Activated T-cell treated with anti-CD3 and anti-CD28 coated beads for 24 hours (primary cell): Measurements from ENCODE around the gene TECPR1.

Source experiments
- DNase-seq: peaks from one replicate; pipeline ENCODE4 v3.0.0-alpha.2; 2020; ENCODE audit warnings: low read depth

The TECPR1 gene

DNA sequence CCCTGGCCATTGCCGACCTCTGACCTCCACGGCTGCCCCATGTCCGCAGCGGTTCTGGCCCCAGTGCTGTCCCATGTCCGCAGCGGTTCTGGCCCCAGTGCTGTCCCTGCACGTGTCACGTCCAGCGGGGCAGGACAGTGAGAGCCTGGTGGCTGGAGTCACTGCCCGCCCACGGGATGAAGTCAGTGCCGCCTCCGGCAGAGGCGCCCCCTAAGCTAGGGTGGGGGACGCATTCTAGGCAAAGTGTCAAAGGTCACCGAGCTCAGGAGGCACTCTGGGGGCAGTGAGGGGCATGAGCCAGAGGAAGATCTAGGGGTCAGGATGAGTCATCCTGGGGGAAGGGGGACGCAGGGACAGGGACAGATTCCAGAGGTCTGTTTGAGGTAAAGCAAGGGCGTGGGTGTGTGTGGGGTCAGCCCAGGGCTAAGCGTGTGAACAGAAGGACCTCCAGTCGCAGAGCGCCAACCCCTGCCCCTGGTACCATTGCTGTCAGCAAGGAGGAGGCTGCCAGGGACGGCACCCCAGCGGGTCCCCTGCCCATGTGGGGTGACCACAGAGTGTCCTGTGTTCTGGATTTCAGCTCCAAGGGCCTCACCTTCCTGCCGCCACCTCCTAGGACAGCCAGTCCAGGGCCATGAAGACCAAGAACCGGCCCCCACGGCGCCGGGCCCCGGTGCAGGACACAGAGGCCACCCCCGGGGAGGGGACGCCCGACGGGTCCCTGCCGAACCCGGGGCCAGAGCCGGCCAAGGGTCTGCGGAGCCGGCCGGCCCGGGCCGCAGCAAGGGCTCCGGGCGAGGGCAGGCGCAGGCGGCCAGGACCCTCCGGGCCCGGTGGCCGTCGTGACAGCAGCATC, 40.1 kb downstream of the TECPR1 start:
- no peak for DNase-seq

DNA sequence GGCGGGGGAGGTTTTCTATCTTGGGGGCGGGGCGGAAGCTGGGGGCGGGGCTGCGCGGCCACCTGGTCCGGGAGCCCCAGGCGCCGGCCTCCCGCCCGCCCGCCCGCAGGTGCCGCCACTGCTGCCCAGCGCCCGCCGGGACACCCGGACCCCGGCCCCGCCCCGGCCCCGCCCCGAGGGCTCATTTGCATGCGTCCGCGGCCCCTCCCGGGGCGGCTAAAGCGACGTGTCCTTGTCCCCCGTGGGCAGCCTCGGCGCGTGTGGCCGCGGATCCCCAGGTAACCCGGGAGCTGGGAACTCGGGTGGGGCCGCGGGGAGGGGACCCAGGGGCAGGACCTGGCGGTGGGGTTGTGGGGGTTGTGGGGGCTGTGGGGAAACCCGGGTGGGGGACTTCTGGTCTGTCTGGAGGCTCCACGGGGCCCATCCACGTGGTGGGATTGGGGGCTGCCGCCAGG, 40.8 kb downstream of the TECPR1 start, which contains the start of gene BHLHA15:
Gene BHLHA15, plus strand, starts transcription at position 219 of the 455 bp plus-strand sequence. CDS start 871 bp downstream, outside the sequence.
- no peak for DNase-seq

DNA sequence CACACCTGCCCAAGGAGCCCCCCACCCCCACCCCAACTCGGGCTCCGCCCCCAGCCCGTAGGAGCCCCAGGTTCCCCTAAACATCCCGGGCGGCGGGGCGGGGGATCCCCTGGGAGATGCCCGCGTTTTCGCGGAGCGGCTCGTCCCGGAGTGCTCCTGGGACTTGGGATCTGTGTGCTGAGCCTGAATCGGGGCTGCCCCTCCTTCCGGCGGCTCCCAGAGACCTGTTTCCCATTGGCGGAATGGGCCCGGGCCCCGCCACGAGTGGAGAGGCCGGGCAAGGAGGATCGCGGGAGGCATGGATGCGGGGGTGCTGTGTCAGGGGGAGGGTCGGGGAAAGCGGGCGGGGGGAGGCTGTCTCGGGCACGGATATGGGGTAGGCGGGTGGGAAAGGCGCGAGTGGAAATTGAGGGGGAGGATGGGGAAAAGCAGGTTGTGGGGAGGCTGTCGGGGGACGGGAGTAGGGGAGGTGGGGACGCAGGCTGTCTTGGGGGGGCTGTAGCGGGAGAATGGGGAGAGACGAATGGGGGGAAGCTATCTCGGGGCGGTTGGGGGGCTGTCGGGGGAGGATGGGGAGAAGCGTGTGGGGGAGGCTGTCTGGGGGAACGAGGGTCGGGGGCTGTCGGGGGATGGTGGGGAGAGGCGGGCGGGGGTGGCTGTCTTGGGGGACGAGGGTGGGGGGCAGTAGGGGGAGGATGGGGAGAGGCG, 41.4 kb downstream of the TECPR1 start:
- no peak for DNase-seq

DNA sequence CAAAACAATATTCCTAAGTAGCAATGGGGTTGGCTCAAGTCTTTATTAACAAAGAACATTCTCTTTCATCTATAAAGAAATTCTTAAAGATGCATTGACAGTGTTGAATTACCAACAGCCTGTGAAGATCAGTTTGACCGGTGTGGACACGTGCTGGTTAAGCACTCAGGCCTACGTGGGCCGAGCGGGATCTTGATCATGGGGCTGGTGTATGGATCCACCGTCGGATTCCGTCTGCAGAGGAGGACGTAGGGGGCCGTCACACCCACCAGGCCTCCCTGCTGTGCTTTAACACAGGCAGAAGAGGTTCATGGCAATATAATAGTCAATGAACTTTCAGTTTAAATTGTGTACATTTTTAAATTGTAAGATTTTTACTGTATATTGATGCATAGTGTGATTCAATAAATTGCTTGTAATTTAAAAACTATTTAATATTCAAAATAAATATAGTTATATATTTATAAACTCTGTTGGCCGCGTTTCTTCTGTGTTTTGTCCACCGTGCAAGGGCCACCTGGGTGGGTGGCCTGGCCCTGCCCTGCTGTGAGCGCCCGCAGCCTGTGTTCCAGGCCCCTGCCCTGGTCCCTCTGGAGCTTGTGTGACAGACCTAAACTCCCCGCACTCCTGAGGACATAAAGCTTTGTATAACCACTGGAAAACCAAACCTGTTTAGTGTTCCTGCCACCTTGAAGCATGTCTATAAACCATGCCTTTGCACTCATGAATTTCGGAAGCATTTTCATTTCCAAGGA, 42.7 kb downstream of the TECPR1 start:
- no peak for DNase-seq

DNA sequence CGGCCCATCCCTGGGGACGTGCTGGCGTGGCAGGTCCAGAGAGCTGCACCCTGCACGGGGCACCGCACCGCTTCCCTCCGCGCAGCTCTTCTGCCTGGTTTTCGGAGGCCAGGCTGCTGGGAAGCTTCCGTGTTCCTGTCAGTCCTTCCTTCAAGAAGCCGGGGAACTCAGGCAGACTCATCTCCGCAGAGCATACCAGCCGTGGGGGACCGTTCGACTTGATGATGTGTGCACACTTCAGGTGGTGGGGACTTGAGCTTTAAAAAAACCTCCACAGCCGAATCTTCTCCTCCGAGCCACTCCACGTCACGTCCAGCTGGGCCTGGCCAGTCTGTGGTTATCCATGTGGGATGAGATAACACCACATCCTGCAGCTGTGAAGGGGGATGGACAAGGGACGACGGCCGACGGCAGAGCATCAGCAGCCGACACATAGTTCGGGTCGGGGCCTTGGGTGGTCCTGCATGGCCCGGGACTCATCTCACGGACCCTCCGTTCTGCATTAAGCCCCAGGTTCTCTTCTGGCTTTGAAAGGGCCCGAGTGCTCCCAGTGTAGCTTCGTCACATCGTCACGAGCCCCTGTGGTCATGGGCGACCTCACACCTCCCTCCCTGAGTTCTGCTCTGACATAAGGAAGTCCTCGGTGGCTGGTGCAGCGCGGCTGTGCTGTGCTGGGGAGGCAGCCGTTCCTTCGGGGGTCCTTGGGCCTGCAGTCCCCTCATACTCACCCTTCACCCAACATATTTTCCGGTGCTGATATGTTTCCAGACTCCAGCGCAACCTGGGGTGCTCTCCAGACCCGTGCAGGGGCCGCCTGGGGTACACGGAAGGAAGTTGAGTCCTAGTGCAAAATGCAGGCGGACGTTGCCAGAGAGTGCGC, 45.3 kb downstream of the TECPR1 start:
- no peak for DNase-seq

DNA sequence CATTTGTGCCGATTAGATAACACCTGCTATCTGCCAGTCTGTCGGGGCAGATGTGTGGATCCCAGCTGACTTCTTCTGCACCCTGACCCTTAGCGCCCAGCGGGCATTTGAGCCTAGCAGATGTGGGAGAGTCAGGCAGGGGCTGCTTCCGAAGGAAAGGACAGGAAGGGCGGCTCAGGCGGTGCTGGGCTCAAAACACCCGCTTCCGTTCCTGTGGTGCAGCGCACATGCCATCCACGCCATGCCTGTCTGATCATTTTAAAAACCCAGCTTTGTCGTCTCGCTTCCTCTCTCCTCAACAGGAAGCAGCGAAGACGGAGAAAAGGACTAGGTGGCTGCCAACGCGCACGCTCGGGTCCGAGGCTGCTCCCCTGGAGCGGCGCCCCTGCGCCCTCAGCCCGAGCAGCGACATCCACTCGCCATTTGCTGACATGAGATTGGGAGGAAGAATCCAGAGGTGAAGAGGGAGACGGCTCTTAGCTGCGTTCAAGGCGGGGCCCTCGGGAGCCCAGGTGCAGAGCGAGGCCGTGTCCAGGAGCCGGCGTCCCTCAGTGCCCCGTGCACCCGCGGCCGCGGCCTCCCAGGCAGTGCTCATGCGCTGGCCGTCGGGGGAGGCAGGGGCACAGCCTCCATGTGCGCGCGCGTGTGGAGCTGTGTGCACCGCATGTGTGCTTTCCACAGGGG, 46.7 kb downstream of the TECPR1 start:
- no peak for DNase-seq

DNA sequence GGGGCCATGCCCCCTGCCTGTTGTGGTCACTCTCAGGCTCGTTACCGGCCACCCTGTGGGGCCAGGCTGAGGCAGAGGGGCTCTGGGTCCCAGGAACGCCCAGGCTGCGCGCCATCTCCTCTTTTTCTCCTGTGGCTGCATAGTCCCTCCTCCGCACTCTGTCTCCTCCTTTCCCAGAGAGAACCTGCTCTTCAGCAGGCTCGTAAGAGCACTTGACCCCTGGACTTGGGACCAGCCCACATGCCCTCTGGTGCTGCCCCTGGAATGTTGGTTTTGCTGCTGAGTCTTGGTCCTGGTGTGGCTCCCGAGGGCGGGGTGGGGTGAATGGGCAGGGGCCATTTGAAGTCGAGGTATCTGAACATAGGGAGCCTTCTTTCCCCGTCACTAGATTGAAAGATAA, 47.4 kb downstream of the TECPR1 start:
- no peak for DNase-seq

DNA sequence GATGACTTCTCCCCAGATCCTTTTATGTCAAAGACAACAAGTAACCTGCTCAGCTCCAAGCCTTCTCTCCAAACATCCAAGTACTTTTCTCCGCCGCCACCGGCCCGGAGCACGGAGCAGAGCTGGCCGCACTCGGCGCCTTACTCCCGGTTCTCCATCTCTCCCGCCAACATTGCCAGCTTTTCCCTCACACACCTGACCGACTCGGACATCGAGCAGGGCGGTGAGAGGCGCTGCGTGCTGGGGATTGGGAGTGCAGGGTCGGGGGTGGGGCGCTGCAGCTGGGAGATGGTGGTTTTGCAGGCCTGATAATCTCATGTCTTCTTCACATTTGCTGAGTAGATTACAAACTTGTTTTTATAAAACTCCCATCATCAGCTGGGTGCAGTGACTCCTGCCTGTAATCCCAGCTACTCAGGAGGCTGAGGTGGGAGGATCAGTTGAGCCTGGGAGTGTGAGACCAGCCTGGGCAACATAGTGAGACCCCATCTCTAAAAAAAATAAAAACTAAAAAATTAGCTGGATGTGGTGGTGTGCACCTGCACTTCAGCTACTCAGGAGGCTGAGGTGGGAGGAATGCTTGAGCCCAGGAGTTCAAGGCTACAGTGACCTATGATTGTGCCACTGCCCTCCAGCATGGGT, 47.9 kb downstream of the TECPR1 start:
- DNase-seq, result no peak

DNA sequence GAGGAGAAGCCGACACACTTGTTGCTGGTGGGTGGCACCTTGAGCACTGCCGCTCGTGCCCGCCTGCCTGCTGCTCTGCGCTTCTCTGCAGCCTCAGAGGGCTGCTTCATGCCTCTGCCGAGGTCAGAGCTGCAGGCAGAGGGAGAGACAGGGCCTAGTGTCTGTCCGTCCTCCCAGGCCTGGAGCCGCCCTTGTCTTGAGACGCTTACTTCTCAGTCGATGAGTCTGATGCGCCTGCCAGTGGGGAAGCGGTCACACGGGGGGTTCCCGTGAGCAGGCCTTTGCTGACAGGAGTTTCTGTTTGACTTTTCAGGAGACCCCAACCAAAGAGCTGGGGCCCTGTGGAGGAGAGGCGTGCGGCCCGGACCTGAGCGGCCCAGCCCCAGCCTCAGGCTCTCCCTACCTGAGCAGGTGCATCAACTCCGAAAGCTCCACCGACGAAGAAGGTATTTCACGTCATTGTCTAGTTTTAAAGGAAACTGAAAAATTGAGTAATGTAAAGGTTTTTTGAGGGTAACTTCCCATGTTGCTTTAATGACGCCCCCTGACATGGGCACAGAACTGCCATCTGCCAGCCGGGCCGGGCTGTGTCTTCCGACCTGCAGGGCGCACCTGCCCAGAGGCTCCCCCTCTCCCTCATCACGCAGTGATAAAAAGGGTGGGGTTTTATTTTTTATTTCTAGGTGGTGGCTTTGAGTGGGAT, 48.6 kb downstream of the TECPR1 start:
- DNase-seq, result no peak

DNA sequence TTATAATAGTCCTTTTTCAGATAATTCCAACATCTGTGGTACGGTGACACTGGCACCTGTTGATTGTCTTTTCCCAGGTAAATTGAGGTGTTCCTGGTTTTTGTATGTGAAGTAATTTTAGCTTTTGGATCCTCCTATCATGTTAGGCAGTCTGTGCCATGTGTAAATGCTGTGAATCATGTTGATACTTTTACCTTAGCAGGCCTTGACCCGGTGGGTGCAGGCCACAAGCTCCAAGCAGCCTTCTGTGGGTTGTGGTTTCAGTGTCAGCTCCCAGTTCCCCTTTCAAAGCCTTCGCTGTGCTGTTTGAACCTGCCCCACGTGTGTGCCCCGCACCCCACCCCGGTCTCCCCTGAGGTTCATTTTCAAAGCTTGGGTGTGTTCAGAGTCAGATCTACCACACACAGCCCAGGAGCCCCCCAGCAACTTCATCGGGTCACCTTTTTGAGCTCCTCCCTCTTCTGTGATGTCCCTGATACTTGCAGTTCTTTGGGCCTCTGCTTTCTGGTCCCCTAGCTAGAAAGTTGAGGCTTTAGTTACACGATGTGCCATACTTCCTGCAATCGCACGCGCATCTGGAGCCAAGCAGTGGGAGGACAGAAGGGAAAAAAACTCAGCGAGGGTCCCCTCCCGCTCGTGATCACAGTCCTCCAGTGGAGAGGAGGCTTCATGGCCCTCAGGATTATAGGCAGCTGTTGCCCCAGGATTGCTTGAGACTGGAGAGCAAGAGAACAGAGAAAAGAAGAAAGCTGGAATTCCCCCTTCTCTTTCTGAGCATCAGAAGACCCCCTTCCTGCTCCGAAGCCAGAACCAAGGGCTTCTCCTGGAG, 49.5 kb downstream of the TECPR1 start:
- DNase-seq, result peak; percentile 63

DNA sequence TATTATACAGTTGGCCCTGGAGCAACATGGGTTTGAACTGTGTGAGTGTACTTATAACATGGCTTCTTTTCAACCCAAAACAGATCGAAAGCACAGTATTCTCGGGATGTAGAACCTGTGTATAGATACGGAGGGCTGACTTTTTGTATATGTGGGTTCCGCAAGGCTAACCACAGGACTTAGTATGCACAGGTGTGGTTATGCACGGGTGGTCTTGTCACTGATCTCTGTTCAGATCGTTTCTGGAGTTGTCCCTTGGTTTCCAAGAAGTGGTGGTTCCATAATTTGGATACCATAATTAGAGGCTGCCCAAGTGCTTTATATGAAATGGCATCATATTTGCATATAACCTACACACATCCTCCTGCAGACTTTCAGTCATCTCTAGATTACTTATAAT, 51.7 kb downstream of the TECPR1 start:
- DNase-seq, result no peak

DNA sequence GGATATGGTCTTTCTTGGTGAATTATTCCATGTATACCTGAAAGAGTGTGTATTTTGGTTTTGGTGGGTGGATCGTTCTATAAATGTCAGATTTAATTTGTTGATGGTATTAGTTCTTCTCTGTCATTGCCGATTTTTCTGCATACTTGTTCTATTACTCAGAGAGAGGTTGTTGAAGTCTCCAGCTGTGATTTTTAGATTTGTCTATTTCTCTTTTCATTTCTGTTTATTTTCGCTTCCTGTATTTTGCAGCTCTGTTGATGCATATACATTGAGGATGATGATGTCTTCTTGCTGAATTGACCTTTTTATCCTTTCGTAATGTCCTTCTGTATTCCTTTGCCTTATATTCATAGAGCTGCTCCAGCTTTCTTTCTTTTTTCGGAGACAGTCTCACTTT, 52.9 kb downstream of the TECPR1 start:
- no peak for DNase-seq

DNA sequence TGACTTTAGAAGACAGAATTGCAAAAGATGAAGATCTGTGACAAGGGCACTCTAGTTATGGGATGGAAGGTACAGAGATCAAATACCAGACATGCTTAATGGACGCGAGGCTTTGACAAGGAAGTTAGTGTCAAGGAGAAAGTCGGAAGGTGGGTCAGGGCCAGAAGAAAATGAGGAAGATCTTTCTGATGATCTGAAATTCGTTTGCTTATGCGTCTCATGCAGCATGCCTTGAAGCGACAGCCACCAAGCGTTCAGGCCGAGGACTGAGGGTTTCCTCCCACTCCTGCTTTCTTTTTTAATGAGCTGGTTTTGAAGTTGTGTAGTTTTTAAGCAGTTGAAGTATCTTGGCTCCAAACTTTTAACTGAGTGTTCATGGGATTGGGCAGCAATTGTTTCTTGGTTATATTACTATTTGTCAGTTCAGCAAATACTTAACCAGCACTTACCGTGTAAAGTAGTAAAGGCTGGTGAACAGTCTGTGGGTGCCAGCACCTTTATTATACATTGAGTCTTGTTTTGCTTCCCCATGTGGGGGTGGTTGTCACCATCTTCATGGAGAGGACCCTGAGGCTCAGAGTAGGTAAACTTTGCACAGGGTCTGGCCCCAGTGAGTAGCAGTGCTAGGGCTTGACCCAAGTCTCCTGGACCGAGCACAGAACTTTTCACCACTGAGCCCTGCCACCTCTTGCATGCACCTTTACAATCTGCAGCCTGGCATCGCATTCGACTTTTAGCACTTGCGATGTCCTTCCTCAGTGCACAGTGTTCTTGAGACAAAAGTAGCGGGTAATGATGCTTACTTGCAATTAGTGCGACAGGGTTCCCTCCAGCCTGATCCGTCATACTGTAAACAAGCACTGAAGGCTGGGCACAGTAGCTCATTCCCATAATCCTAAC, 55.1 kb downstream of the TECPR1 start:
- no peak for DNase-seq

DNA sequence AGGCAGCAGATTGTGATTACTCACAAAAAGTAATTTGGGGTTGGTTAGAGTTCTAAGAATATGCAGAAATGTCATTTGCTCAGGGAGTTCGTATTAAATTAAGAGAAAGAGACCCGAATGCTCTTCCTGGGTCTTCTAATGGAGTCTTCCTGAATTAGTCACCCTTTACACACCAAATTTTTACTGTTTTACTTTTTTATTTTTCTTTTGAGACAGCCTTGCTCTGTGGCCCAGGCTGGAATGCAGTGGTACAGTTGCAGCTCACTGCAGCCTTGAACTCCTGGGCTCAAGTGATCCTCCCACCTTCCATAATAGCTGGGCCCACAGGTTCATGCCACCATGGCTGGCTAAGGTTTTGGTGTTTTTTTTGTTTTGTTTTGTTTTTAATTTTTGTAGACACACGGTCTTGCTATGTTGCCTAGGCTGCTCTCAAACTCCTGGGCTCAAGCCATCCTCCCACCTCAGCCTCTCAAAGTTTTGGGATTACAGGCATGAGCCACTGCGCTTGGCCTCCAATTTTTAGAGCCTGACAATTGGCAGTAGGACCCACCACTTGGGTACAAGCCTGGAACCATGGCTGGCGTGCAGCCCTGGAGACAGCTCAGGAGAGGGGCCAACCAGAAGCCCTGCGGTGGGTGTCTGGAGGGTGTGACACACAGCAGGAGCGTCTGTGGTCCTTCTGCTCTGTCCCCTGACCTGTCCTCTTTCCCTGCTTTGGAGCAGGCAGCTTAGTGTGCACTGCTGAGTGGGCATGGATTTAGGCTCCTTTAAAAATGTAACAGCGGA, 57.2 kb downstream of the TECPR1 start:
- DNase-seq, result no peak

DNA sequence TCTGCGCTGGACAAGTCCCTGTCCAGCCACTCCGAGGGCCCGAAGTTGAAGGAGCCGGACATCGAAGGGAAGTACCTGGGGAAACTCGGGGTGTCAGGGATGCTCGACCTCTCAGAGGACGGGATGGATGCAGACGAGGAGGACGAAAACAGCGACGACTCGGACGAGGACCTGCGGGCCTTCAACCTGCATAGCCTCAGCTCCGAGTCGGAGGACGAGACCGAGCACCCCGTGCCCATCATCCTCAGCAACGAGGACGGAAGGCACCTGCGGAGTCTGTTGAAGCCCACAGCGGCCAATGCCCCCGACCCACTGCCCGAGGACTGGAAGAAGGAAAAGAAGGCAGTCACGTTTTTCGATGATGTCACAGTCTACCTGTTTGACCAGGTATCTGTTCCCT, 57.8 kb downstream of the TECPR1 start:
- DNase-seq, result no peak

DNA sequence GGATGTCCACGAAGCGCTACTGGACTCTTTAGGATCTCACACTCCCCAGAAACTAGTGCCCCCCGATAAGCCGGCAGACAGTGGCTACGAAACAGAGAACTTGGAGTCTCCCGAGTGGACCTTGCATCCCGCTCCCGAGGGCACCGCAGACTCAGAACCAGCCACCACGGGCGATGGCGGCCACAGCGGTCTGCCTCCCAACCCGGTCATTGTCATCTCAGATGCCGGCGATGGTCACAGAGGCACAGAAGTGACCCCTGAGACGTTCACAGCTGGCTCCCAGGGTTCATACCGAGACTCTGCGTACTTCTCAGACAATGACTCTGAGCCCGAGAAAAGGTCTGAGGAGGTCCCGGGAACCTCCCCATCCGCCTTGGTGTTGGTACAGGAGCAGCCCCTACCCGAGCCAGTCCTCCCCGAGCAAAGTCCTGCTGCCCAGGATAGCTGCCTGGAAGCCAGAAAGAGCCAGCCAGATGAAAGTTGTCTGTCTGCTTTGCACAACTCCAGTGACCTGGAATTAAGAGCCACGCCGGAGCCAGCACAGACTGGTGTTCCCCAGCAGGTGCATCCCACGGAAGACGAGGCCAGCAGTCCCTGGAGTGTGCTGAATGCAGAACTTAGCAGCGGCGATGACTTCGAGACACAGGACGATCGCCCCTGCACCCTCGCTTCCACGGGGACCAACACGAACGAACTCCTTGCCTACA, 58.4 kb downstream of the TECPR1 start:
- DNase-seq, result no peak
